GM12878 (cell line): ENCODE results near the gene ZNF764. TPM values are rescaled to one million over a fixed set of nuclear protein-coding genes. Genes with fewer than 3 reads are reported as not detected.

Source experiments
- ATF7 ChIP-seq: fragments of 450-650 bp; IDR thresholded peaks from 2 replicates; pipeline ENCODE4 v1.6.1; 2016; ENCODE audit warnings: low read depth, mild to moderate bottlenecking
- CEBPZ ChIP-seq: fragments of 150-350 bp; IDR thresholded peaks from 2 replicates; pipeline ENCODE4 v1.6.1; 2016; ENCODE audit warnings: low read depth, low read length
- CTCF ChIP-seq, 3 experiments: IDR thresholded peaks in 2 of 3; conservative IDR thresholded peaks in 1 of 3; 2 replicates each; pipeline ENCODE4 v1.5.1; 2011; ENCODE audit warnings: low read depth in 3 of 3, low read length in 3 of 3, mild to moderate bottlenecking in 3 of 3, control low read depth in 2 of 3, moderate library complexity in 2 of 3, inconsistent platforms in 1 of 3, mixed read lengths in 1 of 3; ENCODE audit not compliant: control insufficient read depth in 2 of 3, insufficient read depth in 1 of 3; ENCODE audit errors: extremely low read depth in 1 of 3
- HDAC6 ChIP-seq: fragments of 200-600 bp; sonication (generic); IDR thresholded peaks from one replicate; pipeline ENCODE4 v1.8.0; 2017; ENCODE audit warnings: antibody characterized with exemption; ENCODE audit not compliant: unreplicated experiment
- IRF4 ChIP-seq: IDR thresholded peaks from 2 replicates; pipeline ENCODE4 v1.6.1; 2011; ENCODE audit warnings: low read depth, low read length
- IRF5 ChIP-seq: fragments of 450-650 bp; IDR thresholded peaks from 2 replicates; pipeline ENCODE4 v1.6.1; 2017; ENCODE audit warnings: borderline replicate concordance
- JUNB ChIP-seq: IDR thresholded peaks from 2 replicates; pipeline ENCODE4 v1.6.1; 2016; ENCODE audit warnings: antibody characterized with exemption, mild to moderate bottlenecking
- MEF2A ChIP-seq: IDR thresholded peaks from 2 replicates; pipeline ENCODE4 v1.6.1; 2011; ENCODE audit warnings: low read depth, mild to moderate bottlenecking, low read length, moderate library complexity; ENCODE audit not compliant: insufficient read depth
- MTA2 ChIP-seq: fragments of 450-650 bp; IDR thresholded peaks from 2 replicates; pipeline ENCODE4 v1.6.1; 2016; ENCODE audit warnings: low read depth, mild to moderate bottlenecking, moderate library complexity
- NFXL1 ChIP-seq: fragments of 450-650 bp; IDR thresholded peaks from 2 replicates; pipeline ENCODE4 v1.6.1; 2017; ENCODE audit warnings: antibody characterized with exemption, mild to moderate bottlenecking, borderline replicate concordance
- PAX5 ChIP-seq: IDR thresholded peaks from 2 replicates; pipeline ENCODE4 v1.6.1; 2011; ENCODE audit warnings: low read depth, low read length, borderline replicate concordance
- RAD51 ChIP-seq: fragments of 450-650 bp; IDR thresholded peaks from 2 replicates; pipeline ENCODE4 v1.6.1; 2016; ENCODE audit warnings: moderate library complexity, mild to moderate bottlenecking, inconsistent platforms
- RB1 ChIP-seq: fragments of 450-650 bp; formaldehyde crosslinking; IDR thresholded peaks from 2 replicates; pipeline ENCODE4 v1.6.1; 2017; ENCODE audit warnings: mild to moderate bottlenecking, borderline replicate concordance
- STAT1 ChIP-seq: fragments of 450-650 bp; conservative IDR thresholded peaks from 2 replicates; pipeline ENCODE4 v1.6.1; 2014; ENCODE audit warnings: antibody characterized with exemption, mild to moderate bottlenecking
- WRNIP1 ChIP-seq: IDR thresholded peaks from 2 replicates; pipeline ENCODE4 v1.6.1; 2011; ENCODE audit warnings: low read depth, low read length, improper control_type of control experiment, borderline replicate concordance
- ZBED1 ChIP-seq: IDR thresholded peaks from 2 replicates; pipeline ENCODE4 v1.6.1; 2016; ENCODE audit warnings: borderline replicate concordance
- ZNF274 ChIP-seq: IDR thresholded peaks from one replicate; pipeline ENCODE4 v1.8.0; 2011; ENCODE audit not compliant: insufficient read length, insufficient read depth
- ZSCAN29 ChIP-seq: fragments of 450-650 bp; IDR thresholded peaks from 2 replicates; pipeline ENCODE4 v1.6.1; 2017; ENCODE audit warnings: mild to moderate bottlenecking, moderate library complexity
- ZZZ3 ChIP-seq: IDR thresholded peaks from 2 replicates; pipeline ENCODE4 v1.6.1; 2011; ENCODE audit warnings: low read depth; ENCODE audit not compliant: control insufficient read depth, insufficient read length
- polyA plus RNA-seq, 11 experiments: library from polyadenylated mRNA; depleted of rRNA in 4 of 11; unstranded in 6 of 11; stranded (reverse) in 5 of 11; fragments of >200 nt; fragmentation: Nextera tagmentation in 4 of 11; fragmentation: Illumina TruSeq in 1 of 11; extraction: Ambion mirVana in 4 of 11; extraction: Trizol in 1 of 11; gene quantifications; 1 replicate in 1 of 11; 2 replicates in 10 of 11; pipeline versions ENCODE4 v1.2.1 to v1.2.3, GENCODE V29; 2011 to 2016; ENCODE audit warnings: inconsistent platforms in 2 of 11, missing spikeins in 2 of 11, low read depth in 1 of 11
- total RNA-seq, 4 experiments: library from RNA; depleted of rRNA in 3 of 4; stranded (reverse); fragments of >200 nt in 3 of 4; fragmentation: Illumina TruSeq in 1 of 4; extraction: Trizol in 1 of 4; gene quantifications; 2 replicates each; pipeline versions ENCODE4 v1.2.1 to v1.2.3, GENCODE V29; 2013 to 2021
- TF ChIP-seq, protein P1 (sequence below): fragments of 450-650 bp; formaldehyde crosslinking; IDR thresholded peaks from 2 replicates; pipeline ENCODE4 v1.5.0; 2022; ENCODE audit warnings: mild to moderate bottlenecking, missing genetic modification characterization

ZNF764 gene
- total and polyA plus RNA-seq, 10 of the 15 experiments (the other 5 are each of a cell fraction or from before 2014, with no cell fraction given), result 0.61 to 11.9 (median 3.8) TPM

- TF ChIP-seq ZBED1, result no peak
- TF ChIP-seq RB1, result no peak; the same call in 1 of the 2 replicates
- TF ChIP-seq ZSCAN29, result no peak
- 0 out of 2 replicates have a peak, but pooled peaks have one; percentile 25 for TF ChIP-seq MEF2A
- no peak for TF ChIP-seq STAT1
- no peak for TF ChIP-seq WRNIP1
- TF ChIP-seq NFXL1, result no peak
- TF ChIP-seq JUNB, result no peak
- no peak for TF ChIP-seq ATF7
- 0 out of 2 replicates have a peak, but pooled peaks have one; percentile 14 for TF ChIP-seq IRF4
- TF ChIP-seq CTCF (IDR thresholded peaks at IDR 0.05 in 2 of 3, conservative IDR thresholded peaks at IDR 0.05 in 1 of 3; ENCODE audit: control insufficient read depth in 2 of 3, extremely low read depth in 1 of 3, insufficient read depth in 1 of 3, low read depth in 3 of 3, low read length in 3 of 3), result peak in 1 of 3 experiments; percentile 1; a peak in 1 of 6 replicates
- 0 out of 2 replicates have a peak, but pooled peaks have one; percentile 18 for TF ChIP-seq PAX5
- TF ChIP-seq RAD51, result no peak
- TF ChIP-seq, protein P1, sequence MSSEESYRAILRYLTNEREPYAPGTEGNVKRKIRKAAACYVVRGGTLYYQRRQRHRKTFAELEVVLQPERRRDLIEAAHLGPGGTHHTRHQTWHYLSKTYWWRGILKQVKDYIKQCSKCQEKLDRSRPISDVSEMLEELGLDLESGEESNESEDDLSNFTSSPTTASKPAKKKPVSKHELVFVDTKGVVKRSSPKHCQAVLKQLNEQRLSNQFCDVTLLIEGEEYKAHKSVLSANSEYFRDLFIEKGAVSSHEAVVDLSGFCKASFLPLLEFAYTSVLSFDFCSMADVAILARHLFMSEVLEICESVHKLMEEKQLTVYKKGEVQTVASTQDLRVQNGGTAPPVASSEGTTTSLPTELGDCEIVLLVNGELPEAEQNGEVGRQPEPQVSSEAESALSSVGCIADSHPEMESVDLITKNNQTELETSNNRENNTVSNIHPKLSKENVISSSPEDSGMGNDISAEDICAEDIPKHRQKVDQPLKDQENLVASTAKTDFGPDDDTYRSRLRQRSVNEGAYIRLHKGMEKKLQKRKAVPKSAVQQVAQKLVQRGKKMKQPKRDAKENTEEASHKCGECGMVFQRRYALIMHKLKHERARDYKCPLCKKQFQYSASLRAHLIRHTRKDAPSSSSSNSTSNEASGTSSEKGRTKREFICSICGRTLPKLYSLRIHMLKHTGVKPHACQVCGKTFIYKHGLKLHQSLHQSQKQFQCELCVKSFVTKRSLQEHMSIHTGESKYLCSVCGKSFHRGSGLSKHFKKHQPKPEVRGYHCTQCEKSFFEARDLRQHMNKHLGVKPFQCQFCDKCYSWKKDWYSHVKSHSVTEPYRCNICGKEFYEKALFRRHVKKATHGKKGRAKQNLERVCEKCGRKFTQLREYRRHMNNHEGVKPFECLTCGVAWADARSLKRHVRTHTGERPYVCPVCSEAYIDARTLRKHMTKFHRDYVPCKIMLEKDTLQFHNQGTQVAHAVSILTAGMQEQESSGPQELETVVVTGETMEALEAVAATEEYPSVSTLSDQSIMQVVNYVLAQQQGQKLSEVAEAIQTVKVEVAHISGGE (CRISPR knock-in tag), result peak; percentile 80
- TF ChIP-seq ZNF274, result no peak
- TF ChIP-seq HDAC6, result no peak
- no peak for TF ChIP-seq IRF5
- no peak for TF ChIP-seq CEBPZ
- TF ChIP-seq ZZZ3, result no peak
- peak; percentile 68; the same call in 1 of the 2 replicates for TF ChIP-seq MTA2
These were observed 23.6 kb downstream of the ZNF764 start, which contains the start of gene ZNF747 (continued) for GRCh38 chr16:30534368-30535105.
